GM23338 (cell line): Measurements from ENCODE around the gene ASPSCR1. TPM values are rescaled to one million over a fixed set of nuclear protein-coding genes. Genes with fewer than 3 reads are reported as not detected.

Source experiments
- ATAC-seq: fragments of 200-7000 bp; cut with Tn5 transposase; 3 replicates; pipeline ENCODE4 v1.9.1; 2020
- DNase-seq: peaks from one replicate; pipeline ENCODE4 v3.0.0-alpha.2; 2015; ENCODE audit warnings: low spot score
- H2AFZ ChIP-seq: fragments of 200-600 bp; sonication (generic); 2 replicates; pipeline ENCODE4 v1.8.0; 2016; ENCODE audit warnings: antibody characterized with exemption, mild to moderate bottlenecking, moderate library complexity
- H3F3A ChIP-seq: fragments of 200-600 bp; sonication (generic); replicated peaks from 2 replicates; pipeline ENCODE4 v1.8.0; 2017; ENCODE audit warnings: antibody characterized with exemption, mixed run types, low read depth
- H3K27ac ChIP-seq: fragments of 200-600 bp; sonication (generic); 2 replicates; pipeline ENCODE4 v1.6.1; 2016; ENCODE audit warnings: low read depth
- H3K27me3 ChIP-seq: fragments of 200-600 bp; sonication (generic); 2 replicates; pipeline ENCODE4 v1.8.0; 2016; ENCODE audit warnings: mild to moderate bottlenecking, mixed run types, moderate library complexity; ENCODE audit not compliant: insufficient read depth
- H3K36me3 ChIP-seq: fragments of 200-600 bp; sonication (generic); 2 replicates; pipeline ENCODE4 v1.8.0; 2016; ENCODE audit warnings: mild to moderate bottlenecking; ENCODE audit not compliant: insufficient read depth
- H3K4me1 ChIP-seq: fragments of 200-600 bp; sonication (generic); 2 replicates; pipeline ENCODE4 v1.8.0; 2016; ENCODE audit warnings: mild to moderate bottlenecking, moderate library complexity; ENCODE audit not compliant: insufficient read depth
- H3K4me2 ChIP-seq: fragments of 200-600 bp; sonication (generic); 2 replicates; pipeline ENCODE4 v1.7.1; 2017; ENCODE audit warnings: mixed run types
- H3K4me3 ChIP-seq: fragments of 200-600 bp; sonication (generic); 2 replicates; pipeline ENCODE4 v1.6.1; 2016; ENCODE audit warnings: mixed run types
- H3K79me2 ChIP-seq: fragments of 200-600 bp; sonication (generic); replicated peaks from 2 replicates; pipeline ENCODE4 v1.8.0; 2017; ENCODE audit warnings: mild to moderate bottlenecking; ENCODE audit not compliant: insufficient read depth
- H3K9me2 ChIP-seq: fragments of 200-600 bp; sonication (generic); 2 replicates; pipeline ENCODE4 v1.8.0; 2017; ENCODE audit not compliant: insufficient read depth
- H4K20me1 ChIP-seq: fragments of 200-600 bp; sonication (generic); replicated peaks from 2 replicates; pipeline ENCODE4 v1.8.0; 2017; ENCODE audit warnings: mild to moderate bottlenecking; ENCODE audit not compliant: insufficient read depth
- H3K27ac Mint-ChIP-seq: 2 replicates; pipeline ENCODE4 v1.8.0; 2020; ENCODE audit warnings: inconsistent platforms, mild to moderate bottlenecking, moderate library complexity, mixed read lengths
- H3K27me3 Mint-ChIP-seq: 3 replicates; pipeline ENCODE4 v1.8.0; 2022; ENCODE audit warnings: low read depth, mild to moderate bottlenecking, moderate library complexity, mixed read lengths, inconsistent platforms; ENCODE audit not compliant: insufficient read depth, poor library complexity
- H3K36me3 Mint-ChIP-seq: 3 replicates; pipeline ENCODE4 v1.8.0; 2021; ENCODE audit warnings: low read depth, mild to moderate bottlenecking, inconsistent platforms, moderate library complexity, mixed read lengths
- H3K4me1 Mint-ChIP-seq: 3 replicates; pipeline ENCODE4 v1.8.0; 2020; ENCODE audit warnings: mild to moderate bottlenecking, inconsistent platforms, mixed read lengths
- H3K4me3 Mint-ChIP-seq: 3 replicates; pipeline ENCODE4 v1.8.0; 2021; ENCODE audit warnings: moderate library complexity, mild to moderate bottlenecking, inconsistent platforms, mixed read lengths
- H3K9me3 Mint-ChIP-seq: 3 replicates; pipeline ENCODE4 v1.8.0; 2020; ENCODE audit warnings: moderate library complexity, mild to moderate bottlenecking, inconsistent platforms, mixed read lengths
- EZH2 ChIP-seq: fragments of 200-600 bp; sonication (generic); IDR thresholded peaks from one replicate; pipeline ENCODE4 v1.8.0; 2017; ENCODE audit warnings: antibody characterized with exemption, mild to moderate bottlenecking, low read depth; ENCODE audit not compliant: unreplicated experiment
- EZH2phosphoT487 ChIP-seq: fragments of 200-600 bp; sonication (generic); IDR thresholded peaks from one replicate; pipeline ENCODE4 v1.8.1; 2018; ENCODE audit warnings: antibody characterized with exemption; ENCODE audit not compliant: unreplicated experiment
- POLR2AphosphoS5 ChIP-seq: IDR thresholded peaks from 2 replicates; pipeline ENCODE4 v1.6.1; 2016; ENCODE audit warnings: antibody characterized with exemption, low read depth
- ZNF331 ChIP-seq: fragments of 250-450 bp; sonication (Bioruptor Pico); IDR thresholded peaks from 2 replicates; pipeline ENCODE4 v1.5.0; 2020; ENCODE audit warnings: low read depth, mild to moderate bottlenecking, moderate library complexity
- ZNF462 ChIP-seq: fragments of 250-450 bp; sonication (Bioruptor Pico); IDR thresholded peaks from 2 replicates; pipeline ENCODE4 v1.5.0; 2020; ENCODE audit warnings: mild to moderate bottlenecking, moderate library complexity
- polyA plus RNA-seq: library from polyadenylated mRNA; unstranded; fragments of >200 nt; fragmentation: Nextera tagmentation; extraction: Ambion mirVana; gene quantifications from 2 replicates; pipeline ENCODE4 v1.2.1, GENCODE V29; 2016
- total RNA-seq: library from RNA; depleted of rRNA; stranded (reverse); fragments of >200 nt; shearing (Covaris generic); gene quantifications from 2 replicates; pipeline ENCODE4 v1.2.3, GENCODE V29; 2014
- TF ChIP-seq, protein P1 (sequence below): IDR thresholded peaks from one replicate; pipeline ENCODE4 v1.6.1; 2018; ENCODE audit warnings: antibody characterized with exemption; ENCODE audit not compliant: unreplicated experiment
- TF ChIP-seq, protein P2 (sequence below): IDR thresholded peaks from 2 replicates; pipeline ENCODE4 v1.6.1; 2016; ENCODE audit warnings: antibody characterized with exemption

Gene ASPSCR1
- total and polyA plus RNA-seq, 2 experiments from 2014 or later: 44.2 to 46.9 TPM

GRCh38 chr17:82023447-82024241 lies 46.2 kb downstream of the ASPSCR1 start:
- peaks cover 2% of the 10 kb centered on the region for H3K36me3 Mint-ChIP-seq
- H3K4me1 Mint-ChIP-seq: peaks cover 11% of the 10 kb centered on the region

GRCh38 chr17:82024859-82025258 lies 47.4 kb downstream of the ASPSCR1 start:
- no peaks in the 10 kb centered on the region for H3K36me3 ChIP-seq
- peaks cover 3% of the 10 kb centered on the region; the same call in 1 of the 2 replicates for H4K20me1 ChIP-seq
- H3F3A ChIP-seq: peaks cover 16% of the 10 kb centered on the region
- no peak overlapping the region for H3K4me3 Mint-ChIP-seq
- peaks cover 13% of the 10 kb centered on the region for H3K4me1 Mint-ChIP-seq
- H3K9me3 Mint-ChIP-seq: no peaks in the 10 kb centered on the region; the same call in 2 of the 3 replicates
- H3K27ac ChIP-seq: no peak overlapping the region
- H3K4me1 ChIP-seq: peaks cover 5% of the 10 kb centered on the region; the same call in 1 of the 2 replicates
- H3K79me2 ChIP-seq: peaks cover 15% of the 10 kb centered on the region
- H3K9me2 ChIP-seq: no peaks in the 10 kb centered on the region
- peak overlapping the region; percentile 89; the same call in 1 of the 2 replicates for H3K4me3 ChIP-seq
- no peak overlapping the region for H2AFZ ChIP-seq
- H3K36me3 Mint-ChIP-seq: no peaks in the 10 kb centered on the region; the same call in 1 of the 3 replicates
- H3K27me3 ChIP-seq: no peaks in the 10 kb centered on the region
- no peak overlapping the region for H3K27ac Mint-ChIP-seq
- DNase-seq: no peak
- no peak overlapping the region for H3K4me2 ChIP-seq
- peaks cover 25% of the 10 kb centered on the region for H3K27me3 Mint-ChIP-seq
- no peak for ATAC-seq
- TF ChIP-seq EZH2 (no peak), EZH2phosphoT487 (no peak), POLR2AphosphoS5 (no peak), ZNF462 (CRISPR knock-in tag) (no peak)
- TF ChIP-seq, protein P1, sequence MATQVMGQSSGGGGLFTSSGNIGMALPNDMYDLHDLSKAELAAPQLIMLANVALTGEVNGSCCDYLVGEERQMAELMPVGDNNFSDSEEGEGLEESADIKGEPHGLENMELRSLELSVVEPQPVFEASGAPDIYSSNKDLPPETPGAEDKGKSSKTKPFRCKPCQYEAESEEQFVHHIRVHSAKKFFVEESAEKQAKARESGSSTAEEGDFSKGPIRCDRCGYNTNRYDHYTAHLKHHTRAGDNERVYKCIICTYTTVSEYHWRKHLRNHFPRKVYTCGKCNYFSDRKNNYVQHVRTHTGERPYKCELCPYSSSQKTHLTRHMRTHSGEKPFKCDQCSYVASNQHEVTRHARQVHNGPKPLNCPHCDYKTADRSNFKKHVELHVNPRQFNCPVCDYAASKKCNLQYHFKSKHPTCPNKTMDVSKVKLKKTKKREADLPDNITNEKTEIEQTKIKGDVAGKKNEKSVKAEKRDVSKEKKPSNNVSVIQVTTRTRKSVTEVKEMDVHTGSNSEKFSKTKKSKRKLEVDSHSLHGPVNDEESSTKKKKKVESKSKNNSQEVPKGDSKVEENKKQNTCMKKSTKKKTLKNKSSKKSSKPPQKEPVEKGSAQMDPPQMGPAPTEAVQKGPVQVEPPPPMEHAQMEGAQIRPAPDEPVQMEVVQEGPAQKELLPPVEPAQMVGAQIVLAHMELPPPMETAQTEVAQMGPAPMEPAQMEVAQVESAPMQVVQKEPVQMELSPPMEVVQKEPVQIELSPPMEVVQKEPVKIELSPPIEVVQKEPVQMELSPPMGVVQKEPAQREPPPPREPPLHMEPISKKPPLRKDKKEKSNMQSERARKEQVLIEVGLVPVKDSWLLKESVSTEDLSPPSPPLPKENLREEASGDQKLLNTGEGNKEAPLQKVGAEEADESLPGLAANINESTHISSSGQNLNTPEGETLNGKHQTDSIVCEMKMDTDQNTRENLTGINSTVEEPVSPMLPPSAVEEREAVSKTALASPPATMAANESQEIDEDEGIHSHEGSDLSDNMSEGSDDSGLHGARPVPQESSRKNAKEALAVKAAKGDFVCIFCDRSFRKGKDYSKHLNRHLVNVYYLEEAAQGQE: no peak
- TF ChIP-seq, protein P2, sequence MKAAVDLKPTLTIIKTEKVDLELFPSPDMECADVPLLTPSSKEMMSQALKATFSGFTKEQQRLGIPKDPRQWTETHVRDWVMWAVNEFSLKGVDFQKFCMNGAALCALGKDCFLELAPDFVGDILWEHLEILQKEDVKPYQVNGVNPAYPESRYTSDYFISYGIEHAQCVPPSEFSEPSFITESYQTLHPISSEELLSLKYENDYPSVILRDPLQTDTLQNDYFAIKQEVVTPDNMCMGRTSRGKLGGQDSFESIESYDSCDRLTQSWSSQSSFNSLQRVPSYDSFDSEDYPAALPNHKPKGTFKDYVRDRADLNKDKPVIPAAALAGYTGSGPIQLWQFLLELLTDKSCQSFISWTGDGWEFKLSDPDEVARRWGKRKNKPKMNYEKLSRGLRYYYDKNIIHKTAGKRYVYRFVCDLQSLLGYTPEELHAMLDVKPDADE: no peak

More at GRCh38 chr17:82023447-82024241, 46.2 kb downstream of the ASPSCR1 start:
- Histone ChIP-seq H3K79me2 (peaks cover 15% of the 10 kb centered on the region), H3K9me2 (no peaks in the 10 kb centered on the region), H2AFZ (peak overlapping the region; percentile 86), H3K4me2 (peak overlapping the region; percentile 95), H3K4me3 (peak overlapping the region; percentile 89), H4K20me1 (peaks cover 3% of the 10 kb centered on the region; the same call in 1 of the 2 replicates), H3K27me3 (no peaks in the 10 kb centered on the region), H3K4me1 (peaks cover 5% of the 10 kb centered on the region; the same call in 1 of the 2 replicates), H3K27ac (no peak overlapping the region), H3K36me3 (no peaks in the 10 kb centered on the region), H3F3A (peaks cover 9% of the 10 kb centered on the region; the same call in 1 of the 2 replicates)
- no peak overlapping the region for H3K27ac Mint-ChIP-seq
- peak; percentile 69 for DNase-seq
- TF ChIP-seq ZNF331 (CRISPR knock-in tag) (no peak), POLR2AphosphoS5 (0 out of 2 replicates have a peak, but pooled peaks have one; percentile 24)
- no peaks in the 10 kb centered on the region; the same call in 2 of the 3 replicates for H3K9me3 Mint-ChIP-seq
- peak overlapping the region; percentile 85 for H3K4me3 Mint-ChIP-seq
- peak; percentile 10 for ATAC-seq
- H3K27me3 Mint-ChIP-seq: peaks cover 23% of the 10 kb centered on the region
